HG03159 (cell line): Measurements from ENCODE around the gene PPP2R5C.

Source experiments
- ATAC-seq: cut with Tn5 transposase; IDR thresholded peaks from one replicate; pipeline ENCODE4 v1.9.1; 2021; ENCODE audit warnings: mild to moderate bottlenecking, moderate library complexity; ENCODE audit not compliant: unreplicated experiment

Gene PPP2R5C

DNA sequence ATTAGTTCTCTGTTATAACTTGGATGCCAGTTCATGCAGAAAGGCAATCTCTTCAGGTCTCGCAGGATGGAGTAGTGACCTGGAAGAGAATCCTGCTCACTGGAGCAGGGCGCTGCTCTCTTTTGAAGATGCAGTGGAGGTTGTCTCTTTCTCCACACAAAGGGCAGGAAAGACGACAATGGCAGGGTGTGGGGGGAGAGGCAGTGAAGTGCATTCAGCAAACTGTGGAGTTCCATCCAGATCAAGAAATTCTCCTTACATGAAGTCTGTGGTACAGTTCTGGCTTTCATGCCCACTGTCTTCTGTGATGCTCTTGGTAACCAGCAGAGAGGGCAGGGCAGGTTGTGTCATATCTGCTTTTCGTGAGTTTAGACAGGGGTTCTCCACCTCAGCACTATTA is 6.6 kb upstream of the PPP2R5C start:
- no peak for ATAC-seq

DNA sequence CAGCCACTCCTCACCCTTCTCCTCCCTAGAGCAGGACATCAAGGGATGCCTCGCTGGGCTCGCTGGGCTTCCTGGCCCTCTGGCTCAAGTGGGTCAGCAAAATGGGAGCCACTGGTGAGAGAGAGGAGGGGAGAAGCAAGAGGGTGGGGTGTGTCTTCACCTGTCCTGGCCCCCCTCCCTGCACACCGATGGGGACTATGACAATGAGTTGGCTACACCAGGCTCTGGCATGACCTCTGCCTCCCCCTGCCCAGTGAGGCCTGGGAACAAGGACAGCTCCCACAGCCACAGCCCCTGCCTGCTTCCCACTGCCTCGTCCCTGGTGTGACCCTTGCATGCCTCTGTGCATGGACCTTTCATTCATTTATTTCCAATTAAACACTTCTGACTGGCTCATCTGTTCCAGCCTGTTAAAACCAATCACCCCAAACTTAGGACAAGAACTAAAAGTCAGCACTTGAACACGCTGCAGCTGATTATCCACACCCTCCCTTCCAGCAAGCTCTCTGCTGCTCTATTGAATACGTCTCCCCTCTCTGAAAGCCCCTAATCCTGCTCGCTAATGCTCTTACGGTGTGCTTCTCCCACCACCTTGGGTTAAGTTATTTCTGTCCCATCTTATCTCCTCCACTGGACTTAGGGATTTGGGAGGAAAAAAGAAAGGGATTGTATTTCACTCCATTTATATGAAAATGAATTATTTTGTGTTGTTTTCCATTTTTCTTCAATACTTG is 5.8 kb upstream of the PPP2R5C start:
- no peak for ATAC-seq

DNA sequence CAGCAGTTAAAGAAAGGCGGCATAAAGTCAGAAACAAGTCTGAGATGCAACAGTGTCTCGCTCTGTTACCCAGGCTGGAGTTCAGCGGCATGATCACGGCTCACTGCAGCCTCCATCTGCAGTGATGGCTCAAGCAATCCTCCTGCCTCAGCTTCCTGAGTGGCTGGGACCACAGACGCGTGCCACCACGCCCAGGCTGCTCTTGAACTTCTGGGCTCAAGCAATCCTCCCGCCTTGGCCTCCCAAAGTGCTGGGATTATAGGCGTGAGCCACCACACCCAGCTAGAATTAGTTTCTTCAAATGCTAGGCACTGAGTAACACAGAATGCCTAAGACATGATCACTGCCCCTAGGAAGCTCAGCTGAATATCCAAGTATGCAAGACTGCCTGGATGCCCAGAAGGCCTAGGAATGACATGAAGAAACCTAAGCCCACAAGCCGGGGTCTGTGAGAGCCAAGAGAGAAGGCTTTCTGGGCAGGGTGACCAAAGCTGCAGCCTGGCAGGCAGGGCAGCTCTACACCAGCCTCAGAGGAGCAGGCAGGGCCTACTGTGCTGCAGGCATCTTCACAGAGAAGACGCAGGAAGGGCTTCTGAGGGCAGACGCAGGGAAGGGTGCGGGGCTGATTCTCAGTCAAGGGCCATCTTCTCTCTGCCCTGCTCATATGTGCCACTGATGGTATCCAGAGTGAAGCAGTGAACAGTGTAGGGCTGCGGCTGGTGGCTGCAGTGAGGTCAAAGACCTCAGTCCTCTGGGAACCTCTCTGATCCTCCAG is 4.3 kb upstream of the PPP2R5C start:
- ATAC-seq: no peak

DNA sequence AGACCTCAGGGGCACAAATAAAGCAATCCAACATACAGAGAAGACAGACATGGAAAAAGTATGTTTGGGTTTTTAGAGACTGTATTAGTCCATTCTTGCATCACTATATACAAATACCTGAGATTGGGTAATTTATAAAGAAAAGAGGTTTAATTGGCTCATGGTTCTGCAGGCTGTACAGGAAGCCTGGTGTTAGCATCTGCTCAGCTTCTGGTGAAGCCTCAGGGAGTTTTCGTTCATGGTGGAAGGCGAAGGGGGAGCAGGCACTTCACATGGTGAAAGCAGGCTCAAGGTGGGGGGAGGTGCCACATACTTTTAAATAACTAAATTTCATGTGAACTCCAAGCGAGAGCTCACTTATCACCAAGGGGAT is 3.7 kb upstream of the PPP2R5C start:
- no peak for ATAC-seq

DNA sequence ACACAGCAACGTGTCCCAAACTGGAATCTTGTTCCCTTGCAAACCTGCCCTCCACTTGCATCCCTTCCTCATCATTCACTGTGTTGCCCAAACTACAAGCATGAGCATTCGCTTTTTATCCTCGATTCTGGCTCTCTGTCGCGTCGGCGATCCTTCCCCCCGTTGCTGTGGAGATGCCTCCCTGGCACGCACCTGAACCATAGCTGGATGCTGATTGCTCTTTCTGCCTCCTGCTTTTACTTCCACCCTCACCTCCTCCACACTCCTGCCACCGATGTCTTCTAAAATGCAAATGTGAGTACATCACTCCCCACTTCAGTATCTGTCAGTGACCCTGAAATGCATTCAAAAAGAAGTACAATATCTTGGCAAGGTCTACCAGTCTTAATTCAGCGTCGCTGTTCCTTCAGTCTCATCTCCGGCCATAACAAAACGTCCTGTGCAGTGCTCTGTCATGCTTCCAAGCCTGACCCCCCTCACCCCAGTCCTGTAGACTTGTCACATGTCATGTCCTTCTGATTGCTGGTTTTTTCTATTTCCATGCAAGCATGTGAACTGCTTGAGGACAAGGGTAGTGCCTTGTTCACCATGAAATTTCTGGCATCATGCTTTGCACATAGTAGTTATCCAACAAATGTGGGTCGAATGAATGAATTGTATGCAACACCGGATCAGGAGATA is 2.5 kb upstream of the PPP2R5C start:
- no peak for ATAC-seq

DNA sequence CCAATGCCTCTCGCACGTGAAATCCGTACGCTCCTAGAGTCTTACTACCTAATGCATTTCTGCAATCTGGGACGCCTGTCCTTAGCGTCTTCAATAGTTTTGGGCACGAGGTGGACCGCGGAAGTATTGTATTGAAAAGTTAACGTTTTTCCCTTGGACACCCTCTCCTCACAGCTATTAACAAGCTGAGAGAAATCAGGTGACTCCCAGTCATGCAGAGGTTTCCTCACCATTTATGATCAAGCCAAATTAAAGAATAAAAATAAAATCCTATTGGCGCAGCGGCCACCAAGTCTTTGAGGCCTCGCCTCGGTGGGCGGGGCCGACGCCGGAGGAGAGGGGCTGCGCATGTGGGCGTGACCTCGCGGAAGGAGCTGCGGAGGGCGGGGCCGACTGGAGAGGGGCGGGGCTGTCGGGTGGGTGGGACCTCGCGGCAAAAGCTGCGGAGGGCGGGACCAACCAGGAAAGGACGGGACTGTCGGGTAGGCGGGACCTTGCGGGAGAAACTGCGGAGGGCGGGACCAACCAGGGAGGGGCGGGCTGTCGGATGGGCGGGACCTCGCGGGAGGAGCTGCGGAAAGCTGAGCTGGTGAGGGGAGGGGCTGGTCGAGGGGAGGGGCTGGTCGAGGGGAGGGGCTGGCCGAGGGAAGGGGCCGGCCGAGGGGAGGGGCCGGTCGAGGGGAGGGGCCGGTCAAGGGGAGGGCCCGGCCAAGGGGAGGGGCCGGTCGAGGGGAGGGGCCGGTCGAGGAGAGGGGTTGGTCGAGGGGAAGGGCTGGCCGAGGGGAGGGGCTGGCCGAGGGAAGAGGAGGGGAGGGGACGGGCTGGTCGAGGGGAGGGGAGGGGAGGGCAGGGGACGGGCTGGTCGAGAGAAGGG is 1.1 kb upstream of the PPP2R5C start:
- peak; percentile 46 for ATAC-seq

DNA sequence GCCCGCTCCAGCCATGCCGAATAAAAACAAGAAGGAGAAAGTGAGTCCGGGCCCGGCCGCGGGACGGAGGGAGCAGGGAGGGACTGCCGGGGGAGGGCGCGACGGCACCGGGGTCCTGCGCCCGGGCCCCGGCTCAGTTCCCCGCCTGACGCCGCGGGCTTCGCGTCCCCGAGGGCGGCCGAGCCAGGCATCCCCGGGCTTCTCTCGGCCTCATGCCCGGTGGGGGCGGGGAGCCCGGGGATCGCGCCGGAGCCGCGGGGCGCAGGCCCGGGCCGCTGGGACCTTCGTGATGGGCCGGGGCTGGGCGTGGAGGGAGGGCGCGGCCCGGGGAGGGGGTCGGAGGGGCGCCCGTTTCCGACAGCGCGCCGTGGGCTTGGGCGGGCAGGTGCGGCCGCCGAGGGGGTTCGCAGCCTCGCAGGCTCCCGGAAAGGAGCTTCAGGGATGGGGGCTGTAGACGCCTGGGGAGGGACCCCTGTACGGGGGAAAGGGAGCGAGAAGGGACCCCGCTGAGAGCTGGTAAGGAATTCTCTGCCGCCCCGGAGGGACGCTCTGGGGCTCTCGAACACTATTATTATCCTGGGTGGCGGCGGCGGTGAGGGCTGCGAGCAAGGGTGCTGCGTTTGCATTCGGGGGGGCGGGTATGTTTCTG is 496 bp downstream of the PPP2R5C start:
- peak; percentile 25 for ATAC-seq

DNA sequence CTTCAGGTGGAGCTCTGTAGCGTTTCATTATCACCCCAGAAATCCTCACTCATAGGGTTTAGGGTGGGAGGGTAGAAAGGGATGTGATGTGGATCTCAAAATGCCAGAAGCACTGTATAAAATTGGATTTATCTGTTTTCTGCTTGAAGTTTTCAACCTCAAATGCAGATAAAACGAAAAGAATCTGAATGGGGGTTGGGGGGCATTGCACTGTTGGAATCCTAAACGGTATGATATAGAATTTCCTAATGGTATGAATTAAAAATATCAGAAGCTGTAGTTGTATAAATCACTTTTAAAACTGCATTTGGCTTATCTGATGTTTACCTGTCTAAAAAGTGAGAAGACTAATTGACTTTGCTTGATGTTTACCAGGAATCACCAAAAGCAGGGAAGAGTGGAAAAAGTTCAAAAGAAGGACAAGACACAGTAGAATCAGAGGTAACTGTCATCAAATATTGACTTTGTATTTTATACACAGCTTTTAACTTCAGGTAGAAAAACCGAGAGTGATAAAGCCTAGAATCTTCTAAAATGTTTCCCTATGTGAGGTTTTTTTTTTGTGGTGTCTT is 1.1 kb downstream of the PPP2R5C start:
- ATAC-seq: no peak

DNA sequence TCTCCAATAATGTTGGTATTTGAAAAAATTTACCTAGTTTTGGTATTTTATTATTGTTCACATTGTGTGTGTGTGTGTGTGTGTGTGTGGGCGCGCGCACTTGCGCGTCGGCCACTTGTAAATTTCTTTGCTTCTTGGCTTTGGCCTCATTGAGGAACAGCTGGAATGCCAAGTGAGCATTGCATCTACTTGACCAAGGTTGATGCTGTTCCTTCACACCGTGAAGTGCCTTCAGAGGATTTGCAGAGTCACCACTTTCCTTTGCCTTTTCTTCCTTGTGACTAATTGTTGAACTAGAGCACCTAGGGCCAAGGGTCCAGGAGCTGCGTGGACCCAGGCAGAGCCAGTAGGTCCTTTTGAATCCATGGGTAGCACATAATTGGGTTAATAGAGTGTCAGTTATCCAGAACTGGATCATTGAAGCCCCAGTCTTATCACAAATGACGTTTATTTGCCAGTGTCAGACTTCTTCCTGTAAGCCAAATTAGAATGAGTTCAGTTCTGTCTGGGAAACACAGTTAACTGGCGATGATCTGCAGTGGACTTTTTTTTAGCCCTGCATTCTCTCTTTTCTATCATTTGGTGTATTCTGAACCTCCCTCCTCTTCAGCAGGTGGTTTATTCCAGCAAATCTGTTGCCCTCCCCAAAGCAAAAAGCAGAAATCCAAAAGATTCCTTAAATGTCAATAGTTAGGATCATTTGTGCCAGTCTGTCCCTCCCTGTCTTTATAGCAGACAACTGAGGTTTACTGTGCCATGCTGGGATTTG is 2.6 kb downstream of the PPP2R5C start:
- ATAC-seq: no peak

DNA sequence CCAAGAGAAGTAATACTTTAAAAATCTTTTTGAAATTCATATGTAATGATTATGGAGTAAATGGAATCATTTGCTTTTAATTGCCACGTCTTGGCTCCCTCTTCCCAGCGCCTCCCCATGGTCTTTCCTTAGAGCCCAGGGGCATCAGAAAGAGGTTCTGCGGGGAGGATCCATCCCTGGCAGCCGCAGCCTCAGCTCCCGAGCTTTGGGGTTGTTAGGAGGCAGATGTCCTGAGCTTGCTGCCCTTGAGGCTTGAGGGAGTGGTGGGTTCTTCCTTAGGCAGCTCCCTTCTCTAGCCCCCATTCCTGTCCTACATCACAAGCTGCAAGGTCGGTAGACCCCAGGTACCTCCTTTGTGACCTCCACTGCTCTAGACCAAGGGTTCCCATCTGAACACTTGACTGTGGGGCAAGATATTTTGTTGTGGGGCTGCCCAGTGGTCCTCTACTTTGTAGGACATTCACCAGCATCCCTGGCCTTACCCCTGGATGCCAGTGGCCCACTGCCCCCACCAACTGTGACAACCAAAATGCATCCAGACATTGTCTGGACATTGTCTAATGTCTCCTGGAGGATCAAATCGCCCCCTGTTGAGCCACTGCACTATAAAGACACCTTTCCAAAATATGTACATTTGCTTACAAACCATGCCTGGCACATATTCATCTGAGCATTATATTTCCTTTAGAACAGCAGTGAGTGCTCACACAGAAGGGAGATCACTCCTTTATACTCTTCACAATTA is 6.3 kb downstream of the PPP2R5C start:
- ATAC-seq: no peak

DNA sequence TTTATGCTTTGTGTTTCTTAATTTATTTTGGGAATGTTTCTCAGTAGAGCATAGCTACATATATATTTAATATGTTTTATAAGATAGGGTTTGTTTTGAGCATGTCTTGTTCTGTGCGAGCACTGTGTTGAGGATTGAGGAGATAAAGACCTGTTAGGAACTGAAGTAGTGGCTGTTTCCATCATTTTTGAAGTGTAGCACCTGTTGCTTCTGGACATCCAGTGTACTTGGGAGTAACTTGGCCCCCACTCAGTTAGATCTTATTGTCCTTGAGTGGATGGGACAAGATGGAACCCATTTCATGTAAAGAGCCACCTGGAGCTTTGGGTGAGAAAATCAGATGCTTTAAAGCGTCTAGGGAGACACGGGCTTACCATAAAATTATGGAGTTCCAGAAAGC is 8.7 kb downstream of the PPP2R5C start:
- no peak for ATAC-seq

DNA sequence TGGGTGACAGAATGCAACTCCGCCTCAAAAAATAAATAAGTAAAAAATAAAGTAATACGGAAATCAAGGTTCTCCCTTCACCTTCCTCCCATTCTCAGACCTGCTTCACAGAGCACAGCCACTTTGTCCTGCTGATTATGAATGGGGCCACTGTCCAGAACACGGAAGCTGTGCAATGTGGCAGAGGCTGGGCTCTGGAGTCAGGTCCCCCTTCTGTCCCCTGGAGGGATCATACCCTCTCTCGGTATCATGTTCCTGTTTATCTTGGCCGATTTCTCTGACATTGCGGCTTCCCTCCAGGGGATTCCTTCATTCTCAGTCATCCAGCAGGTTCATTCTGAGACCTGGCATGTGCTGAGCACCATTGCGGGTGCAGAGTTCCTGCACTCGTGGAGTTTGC is 11.3 kb downstream of the PPP2R5C start:
- no peak for ATAC-seq

DNA sequence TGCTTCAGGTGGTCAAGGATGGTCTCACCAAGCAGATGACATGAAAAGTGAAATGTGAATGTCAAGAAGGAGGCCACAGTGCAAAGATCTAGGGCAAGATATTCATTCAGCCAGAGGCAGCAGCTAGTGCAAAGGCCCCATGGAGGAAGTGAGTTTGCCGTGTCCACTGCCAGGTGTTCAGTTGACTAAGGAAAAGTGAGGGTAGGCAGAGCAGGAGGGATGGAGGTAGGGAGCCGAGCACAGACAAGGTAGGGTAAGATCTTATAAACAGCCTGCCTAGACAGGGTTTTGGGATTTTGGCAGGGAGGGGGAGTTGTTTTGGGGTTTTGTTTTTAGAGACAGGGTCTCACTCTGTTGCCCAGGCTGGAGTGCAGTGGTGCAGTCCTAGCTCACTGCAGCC is 11.9 kb downstream of the PPP2R5C start:
- no peak for ATAC-seq

DNA sequence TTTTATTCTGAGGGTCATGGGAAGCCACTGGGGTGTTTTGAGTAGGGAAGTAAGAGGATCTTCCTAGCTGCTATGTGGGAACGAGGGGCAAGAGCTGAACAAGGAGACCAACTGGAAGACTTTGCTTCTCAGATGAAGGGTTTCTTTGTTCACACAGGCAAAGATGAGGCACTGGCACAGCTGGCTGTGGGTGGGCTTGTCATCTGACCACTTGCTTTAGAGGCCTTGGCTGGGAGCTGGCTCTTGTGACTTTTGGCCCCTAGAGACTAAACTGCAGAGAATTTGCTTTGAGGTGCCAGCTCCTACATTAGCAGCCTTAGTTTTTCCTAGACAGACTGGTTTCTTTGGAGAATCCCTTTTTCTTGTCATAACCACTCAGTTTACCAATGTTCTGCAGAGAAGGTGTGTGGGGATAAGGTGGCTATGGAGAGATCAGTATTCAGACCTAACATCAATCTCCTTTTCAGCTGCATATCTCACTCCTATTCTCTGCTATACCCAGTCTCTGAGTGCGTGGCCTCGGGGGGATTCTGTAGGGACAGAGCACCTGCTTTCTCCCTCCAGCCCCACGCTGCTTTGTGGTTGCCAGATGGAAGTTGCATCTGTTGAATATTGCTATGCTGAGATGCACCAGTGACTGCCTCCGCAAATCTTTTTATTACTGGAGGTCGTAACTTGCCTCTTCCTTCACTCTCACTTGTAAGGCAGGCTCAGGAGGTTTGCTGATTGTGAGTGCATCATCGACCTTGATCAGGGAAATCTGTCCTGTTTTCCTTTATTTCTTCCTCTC is 12.7 kb downstream of the PPP2R5C start:
- no peak for ATAC-seq

DNA sequence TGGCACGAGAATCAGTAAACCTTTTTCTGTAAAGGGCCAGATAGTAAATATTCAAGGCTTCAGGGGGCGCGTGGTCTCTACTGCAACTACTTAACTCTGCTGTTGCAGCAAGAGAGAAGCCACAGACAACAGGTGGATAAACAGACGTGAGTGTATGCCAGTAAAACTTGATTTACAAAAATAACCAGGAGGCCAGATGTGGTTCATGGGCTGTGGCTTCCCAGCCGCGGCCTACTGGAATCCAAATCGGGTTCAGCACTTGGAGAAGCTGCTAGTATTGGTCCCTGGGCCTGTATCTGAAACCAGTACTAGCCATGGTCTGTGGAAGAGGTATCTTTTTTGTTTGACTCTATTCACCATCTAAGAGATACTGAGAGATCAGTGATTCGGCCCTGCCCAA is 13.3 kb downstream of the PPP2R5C start:
- no peak for ATAC-seq

DNA sequence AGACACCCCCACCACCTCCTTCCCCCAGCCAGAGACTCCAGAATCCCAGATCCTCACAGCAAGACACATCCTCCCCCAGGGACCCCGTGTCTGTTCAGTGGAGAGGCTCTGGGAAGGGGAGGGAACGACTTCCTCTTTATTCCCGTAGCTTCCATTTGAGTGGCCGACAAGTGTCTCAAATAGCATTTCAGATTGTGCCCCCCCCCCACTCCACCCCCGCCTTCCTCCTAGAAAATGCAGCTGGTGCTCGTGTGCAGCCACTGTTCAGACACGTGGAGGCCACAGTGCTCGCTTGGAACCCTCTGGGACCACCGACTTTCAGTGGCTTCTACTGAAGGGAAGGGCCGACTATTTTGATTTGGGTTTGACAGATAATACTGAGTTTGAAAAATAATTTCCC is 14.3 kb downstream of the PPP2R5C start:
- no peak for ATAC-seq

DNA sequence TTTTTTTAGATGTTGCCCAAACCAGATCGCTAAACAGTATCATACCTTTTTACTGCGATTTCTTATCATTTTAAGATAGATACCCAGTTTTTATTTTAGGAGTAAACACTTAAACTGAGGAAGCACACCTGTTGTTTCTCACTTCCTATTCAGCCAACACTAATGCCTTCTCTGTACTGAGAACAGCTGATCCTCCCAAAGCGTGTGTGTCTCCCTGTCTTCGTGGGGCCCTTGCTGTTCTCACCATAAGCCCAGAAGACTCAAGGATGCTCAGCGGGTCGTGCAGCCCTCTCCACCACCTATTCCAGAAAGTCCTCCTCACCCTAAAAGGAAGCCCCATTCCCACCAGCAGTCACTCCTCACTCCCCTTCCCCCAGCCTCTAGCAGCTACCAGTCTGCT is 14.8 kb downstream of the PPP2R5C start:
- ATAC-seq: no peak

DNA sequence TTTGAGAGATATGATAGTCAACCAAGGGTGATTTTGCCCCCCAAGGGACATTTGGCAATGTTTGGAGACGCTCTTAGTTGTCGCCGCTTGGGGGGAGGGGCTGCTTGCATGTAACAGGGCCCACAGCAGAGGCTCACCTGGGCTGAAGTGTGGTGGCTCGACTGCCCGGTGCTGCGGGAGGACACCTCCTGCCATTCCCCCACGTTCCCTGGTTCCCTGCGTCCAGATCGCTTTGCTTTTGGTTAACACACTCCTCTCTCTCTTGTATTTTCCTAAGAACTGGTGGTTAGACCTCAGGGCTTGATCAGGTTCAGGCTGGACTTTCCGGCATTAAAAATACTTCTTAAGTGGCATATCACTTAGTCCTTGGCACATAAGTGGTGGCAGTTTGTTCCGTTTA is 18.9 kb downstream of the PPP2R5C start:
- no peak for ATAC-seq
